CD1c-positive myeloid dendritic cell (primary cell): Measurements from ENCODE around the gene TCF4.

Experiments used
- DNase-seq: peaks from one replicate; pipeline ENCODE4 v3.0.0-alpha.2; 2016; ENCODE audit errors: extremely low spot score

The TCF4 gene

DNA sequence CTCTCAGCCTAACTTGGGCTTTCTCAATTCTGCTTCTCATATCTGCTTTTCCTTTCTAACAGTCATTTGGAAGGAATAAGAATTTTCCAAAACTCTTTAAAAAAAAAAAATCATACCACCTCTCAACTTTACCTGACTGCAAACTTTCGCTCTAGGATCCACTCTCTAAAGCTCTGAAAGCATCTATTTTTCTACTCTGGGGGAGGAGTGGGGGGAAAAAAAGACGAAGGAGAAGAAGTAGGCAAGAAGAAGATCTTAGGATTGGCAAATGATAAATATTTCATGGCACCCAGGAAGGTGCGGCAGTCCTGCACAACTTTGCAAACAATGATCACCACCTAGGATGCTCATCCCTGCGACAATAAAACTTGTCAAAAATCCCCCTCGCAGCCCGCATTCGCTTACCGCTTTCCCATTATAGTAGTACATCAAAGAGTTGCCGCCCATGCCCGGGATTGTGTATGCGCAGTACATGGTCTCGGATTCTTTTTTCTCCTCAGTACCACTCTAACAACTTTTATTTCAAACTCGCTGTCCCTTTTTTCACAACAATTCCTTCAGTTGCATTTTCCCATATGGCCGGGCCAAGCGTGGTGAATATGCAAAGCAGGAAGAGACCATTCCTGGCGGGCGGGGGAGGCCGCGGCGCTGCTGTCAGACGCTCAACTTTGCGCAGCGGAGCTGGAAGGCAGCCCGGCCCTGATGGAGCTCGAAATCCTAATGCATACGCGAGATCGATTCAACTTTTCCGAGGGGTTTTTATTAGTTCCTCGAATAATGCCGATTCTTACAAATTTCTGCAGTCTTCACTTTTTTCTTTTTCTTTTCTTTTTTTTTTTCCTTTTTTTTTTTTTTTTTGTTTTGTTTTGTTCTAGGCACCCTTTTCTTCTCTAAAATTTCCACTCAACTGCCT is 266.5 kb downstream of the TCF4 start:
- DNase-seq, result peak; percentile 83

DNA sequence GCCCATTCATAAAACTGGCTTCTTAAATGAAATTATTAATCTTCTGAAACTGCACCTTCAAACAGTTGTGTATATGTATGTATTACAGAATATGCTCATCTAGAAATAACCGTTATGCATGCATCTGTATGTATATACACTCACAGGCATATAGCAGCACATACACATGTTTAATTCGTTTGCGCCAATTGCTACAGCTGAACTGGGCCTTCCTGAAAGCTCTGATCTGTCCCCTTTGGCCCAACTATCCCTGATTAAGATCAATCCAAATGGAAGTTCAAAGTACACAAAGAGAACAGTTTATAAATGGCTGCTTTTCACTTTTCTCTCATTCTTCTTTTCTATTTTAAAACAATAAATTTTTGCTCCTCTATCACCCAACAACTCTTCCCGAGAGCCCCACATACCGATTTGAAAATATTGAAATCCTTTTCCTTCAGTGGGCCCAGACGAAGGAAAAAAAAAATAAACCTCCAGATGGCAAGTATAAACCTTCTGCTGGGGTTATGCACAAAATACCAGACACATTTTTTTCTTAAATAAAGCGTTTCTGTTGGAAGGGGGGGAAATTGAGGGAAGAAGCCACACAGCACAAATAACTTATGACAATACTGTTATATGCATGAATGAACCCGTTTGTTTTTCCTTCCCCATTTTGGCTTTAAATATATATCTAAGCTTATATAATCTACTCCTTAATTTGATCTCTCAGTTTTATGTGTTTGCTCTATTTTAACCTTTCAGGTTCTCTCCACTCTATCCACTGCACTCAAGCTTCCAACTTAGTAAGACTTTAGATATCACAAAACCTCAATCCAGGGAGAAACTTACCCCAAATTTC is 267.3 kb downstream of the TCF4 start:
- peak; percentile 18 for DNase-seq

DNA sequence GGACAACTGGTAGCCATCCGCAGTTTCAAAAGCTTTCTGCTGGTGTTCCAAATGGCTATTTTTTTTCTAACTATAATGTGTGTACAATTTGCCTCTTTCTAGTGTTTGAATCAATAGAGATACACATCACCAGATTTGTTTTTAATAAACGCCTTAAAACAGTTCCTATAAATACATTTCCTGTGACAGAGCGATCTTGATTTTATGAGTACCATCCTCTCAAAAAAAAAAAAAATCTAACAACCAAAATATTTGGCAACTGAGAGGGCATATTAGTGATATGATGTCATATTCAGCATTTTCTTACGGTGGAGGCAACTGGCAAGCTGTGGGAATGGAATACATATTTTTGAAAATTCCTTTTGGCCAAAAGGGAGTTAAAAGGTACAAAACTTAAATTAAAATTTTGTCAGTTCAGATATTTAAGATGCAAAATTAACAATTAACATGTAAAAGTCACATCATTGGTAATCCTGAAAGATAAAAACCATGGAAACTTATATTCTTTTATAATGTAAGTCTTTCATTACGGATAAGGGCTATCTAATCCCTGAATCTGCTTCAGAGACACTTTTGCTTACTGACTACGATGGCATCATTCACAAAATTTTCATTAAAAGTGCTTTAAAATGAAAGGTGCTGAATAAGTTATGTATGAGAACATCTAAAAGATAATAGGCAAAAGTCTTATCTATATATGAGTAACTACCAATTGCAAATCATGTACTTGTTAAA is 268.4 kb downstream of the TCF4 start:
- no peak for DNase-seq

DNA sequence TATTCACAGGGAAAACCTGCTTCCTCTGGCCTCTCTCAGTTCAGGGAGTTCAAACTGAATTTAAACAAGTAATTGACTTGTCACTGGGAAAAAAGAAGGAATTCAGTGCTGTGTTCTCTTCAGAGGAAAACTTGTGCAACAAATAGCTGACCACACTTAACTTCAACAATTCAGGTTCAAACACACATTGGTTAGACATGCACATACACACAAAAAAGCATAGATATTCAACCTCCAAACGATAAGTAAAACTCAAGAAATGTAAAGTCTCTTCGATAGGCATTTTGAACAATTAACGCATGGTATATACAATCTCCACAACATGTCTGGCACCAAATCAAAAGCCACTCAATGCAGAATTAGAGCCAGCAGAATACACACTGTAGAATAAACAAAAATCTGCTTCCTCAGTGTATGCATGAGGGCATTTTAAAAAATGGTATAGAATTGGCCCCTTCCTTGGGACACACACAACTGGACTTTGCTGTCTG is 269.0 kb downstream of the TCF4 start:
- DNase-seq, result no peak

DNA sequence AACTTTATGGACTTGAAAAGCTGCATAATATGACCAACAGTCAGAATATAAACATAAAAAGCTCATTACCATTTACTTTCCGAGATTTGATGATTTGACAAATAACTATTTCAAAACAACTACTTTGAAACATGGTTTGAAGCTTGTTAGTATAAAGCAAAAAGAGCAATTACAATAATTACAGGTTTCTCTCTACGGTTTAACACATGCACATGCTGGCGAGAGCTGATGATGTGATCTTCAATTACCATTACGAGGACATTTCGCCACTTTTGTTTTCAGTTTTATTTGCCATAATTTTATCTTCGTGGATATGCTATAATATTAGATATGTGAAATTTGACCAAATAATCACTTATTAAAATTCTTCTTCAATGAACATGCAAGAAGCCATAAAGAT is 270.1 kb downstream of the TCF4 start:
- DNase-seq, result no peak

DNA sequence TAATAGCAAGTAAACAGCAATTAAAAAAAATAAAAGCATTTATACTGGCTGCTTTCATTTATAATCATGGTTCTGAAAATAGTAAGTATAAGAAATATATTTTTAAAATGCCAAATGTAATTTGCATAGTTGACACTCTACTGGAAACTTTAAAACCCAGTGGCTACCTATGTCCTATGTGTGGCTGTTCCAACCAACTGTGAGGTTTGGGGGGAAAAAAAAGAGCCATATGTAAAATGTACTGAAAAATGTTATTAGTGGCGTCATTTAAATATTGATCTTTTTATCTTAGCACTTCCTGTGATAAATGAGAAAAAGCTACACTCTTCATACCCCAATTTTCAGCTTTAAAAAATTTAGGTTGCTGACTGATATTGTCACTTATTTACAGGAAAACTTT is 270.7 kb downstream of the TCF4 start:
- DNase-seq, result no peak

DNA sequence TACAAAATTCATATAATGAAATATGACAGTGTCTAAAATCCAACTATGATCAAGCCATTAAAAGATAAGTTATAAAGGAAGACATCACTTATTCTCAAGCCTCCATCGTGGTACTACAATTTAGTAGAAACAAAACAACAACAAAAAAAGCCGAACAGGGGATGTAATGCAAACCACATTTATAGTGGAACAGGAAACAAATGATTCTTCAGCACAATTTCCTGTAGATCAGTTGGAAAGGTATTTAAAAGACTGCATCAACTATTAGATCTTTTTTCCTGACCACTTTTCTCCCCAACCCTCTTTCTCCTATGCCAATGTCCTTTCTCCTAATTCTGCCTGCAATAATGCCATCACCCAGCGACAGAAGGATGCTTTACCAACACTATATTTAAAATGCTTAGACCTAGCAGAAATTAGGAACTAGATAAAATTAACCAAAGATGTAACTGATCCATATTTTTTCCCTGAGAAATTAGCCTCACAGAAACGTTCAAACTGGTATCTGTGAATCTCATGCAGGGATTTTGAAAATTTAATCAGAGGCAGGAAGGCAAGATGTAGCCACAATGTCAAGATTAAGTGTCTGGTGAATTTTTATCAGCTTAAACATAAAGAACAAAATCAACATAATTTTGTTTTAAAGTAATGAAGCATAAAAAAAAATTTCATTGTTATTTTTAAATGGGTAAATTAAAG is 271.4 kb downstream of the TCF4 start:
- DNase-seq, result no peak

DNA sequence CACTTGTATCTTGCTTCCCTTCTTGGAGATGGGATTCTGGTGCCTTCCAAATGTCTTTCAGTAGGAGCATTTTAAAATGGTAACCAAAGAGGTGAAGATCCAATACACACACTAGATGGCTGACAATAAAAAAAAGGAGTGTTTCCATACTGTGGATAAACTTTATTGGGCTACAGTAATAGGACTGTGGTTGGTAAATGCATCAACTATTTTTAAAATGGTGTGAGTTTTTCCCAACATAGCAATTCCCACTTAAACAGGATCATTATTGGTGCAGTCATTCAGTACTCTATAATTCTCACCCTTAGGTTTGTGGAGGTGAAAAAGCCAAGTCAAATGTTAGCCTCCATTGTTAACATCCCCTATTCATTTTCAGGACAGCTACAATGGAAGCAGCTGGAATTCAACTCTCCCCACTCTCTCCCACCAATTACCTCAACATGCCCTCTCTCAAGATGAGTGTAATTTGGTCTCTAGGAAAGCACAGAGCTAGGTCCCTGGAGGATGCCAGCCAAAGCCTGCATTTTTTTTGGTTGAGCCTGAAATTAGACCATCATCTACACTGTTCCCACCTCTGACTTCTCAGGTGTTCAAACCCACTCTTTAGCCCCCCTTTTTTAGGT is 273.3 kb downstream of the TCF4 start:
- DNase-seq, result no peak

DNA sequence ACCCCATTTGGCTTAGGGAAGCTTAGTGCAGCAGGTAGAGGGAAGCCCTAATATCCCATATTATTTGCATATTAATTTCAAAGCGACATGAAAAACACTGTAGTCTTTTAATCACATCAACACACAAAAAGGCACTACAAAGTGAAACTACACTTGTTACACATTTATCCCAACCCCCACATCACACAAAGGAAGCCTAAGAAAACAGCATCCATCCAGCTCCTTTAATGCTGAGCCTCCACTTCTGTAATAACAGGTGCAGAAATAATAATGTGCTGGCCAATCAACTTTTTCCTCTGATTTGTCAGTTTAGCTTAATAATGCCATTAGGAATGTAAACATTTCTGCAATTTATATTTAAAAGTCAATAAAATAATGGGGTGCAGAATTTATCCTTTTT is 274.0 kb downstream of the TCF4 start:
- no peak for DNase-seq

DNA sequence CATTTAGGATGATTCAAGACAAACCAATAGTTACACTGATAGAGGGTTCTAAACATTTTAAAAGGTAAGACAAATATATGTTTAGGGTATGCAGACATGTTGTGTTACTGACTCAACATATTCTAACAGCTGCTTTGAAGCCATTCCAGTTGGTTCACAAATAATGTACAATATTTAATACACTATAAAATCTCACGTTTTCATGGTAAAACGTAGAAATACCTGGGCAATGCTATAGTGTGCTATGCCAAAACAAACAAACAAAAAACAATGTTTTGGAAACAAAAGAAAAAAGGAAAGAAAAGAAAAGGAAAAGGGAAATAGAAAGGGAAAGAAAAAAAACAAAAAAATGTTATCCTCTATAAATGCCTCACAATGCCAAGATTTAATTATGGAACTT is 277.1 kb downstream of the TCF4 start:
- DNase-seq, result no peak

DNA sequence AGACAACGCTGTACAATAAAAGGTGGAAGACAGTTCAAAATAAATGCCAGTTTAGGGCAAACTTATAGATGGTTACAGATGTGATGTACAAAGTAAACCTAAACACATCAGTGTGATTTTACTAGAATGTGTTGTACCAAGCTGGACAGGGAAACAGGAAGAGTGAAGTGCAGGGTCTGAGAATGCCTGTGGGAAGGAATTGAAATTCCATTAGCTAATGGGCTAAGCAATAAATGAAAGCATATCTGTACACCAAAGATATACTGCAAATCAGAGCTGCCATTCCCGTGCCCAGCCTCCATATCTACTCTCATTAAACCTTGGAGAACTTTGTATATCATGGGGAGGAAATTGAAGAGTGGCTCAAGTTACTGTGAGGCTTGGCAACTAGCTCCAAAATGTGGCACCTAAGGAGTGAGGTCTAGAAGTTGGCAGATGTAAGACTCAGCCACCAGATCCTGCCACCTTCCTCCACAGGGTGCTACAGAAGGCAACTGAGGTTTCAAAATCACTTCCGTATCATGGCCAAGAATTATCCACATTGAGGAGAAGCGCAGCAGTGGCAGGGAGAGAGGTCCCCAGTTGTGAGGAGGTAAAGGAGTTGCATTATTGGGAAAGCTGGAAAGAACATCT is 277.8 kb downstream of the TCF4 start:
- no peak for DNase-seq

DNA sequence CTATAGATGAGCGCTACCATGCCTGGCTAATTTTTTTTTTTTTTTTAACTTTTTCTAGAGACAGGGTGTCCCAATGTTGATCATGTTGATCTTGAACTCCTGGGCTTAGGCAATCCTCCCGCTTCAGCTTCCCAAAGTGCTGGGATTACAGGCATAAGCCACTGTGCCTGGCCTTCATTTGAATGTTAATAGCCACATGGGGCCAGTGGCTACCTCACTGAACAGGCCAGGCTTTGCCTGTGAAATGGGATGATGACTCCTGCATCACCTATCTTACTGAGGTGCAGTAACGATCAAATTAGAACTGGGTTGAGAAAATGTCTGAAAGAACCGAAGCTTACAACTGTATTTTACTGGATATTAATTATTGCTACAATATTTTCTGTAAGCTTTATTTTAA is 278.7 kb downstream of the TCF4 start:
- DNase-seq, result no peak

DNA sequence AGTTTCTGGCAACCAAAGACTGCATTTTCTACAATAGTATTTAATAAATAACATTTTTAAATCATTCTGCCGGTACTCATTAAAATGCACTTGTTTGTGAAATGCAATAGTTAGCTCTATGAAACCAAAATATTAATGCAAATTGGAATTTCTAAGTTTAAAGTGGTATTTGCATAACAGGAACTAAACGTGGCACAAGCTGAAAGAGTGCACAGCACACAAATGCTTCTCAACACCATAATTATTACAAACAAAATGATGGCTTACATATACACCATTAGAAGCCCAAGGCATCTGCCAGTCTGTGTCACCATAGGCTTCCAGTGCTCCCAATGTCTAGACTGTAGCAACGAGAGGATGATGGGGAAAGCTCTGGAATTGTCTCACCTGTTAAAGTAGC is 280.5 kb downstream of the TCF4 start:
- no peak for DNase-seq

DNA sequence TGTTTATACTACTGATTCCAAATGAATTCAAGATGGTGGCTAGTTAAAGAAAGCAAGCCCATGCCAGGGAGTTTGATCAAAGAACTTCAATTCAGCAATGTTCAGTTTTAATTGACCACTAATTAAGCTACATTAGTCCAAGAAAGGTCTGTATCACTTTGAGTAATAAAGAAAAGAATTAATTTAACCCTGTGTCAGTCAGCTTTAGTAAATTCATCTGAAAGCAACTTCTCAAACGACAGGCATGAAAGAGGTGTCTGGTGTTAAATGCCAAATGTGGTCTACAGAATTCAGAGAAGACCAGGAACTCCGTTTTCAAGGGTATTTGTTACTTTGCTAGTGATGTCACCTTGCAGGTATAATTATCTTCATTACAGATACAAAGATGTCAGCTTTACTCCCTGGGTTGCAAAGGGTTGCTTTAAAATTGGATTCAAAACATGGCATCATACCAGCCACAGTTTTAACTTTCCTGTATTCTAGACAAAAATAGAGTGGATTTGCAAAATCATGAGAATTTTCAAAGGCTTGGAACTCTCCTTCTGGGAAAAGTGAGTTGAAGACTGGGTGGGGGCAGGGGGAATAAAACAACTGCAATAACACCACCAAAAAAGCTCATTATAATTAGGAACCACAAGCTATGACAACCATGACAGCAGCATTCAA is 281.5 kb downstream of the TCF4 start:
- DNase-seq, result no peak

DNA sequence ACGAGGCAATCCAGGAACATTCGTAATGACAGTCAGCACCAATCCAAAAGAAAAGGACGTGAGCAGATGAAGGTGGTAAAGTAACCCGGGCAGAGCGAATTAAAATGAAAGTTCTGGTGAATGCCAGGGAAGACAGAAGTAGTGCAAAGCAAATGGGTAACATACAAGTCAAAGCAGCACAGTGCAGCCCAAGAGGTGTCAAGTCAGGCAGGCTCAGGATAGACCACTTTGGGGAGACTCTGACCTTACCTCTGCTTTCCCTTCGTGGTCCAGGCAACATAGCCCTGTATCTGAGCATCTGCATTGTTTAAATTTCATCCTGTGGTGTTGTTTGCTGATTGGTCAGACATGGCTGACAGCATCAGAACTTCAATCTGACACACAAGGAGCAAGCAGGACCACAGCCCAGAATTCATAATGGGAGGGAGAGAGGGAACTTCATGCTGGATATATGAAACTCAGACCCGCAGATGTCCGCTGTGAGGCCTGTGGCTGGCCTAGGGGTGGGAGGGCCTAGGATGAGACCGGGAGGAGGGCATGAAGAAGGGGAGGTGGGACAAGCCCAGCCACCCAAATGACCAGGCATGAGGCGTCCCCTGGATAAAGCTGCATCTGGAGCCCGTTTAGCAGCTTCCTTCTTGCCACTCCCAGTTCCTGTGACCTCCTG is 285.7 kb downstream of the TCF4 start:
- no peak for DNase-seq

DNA sequence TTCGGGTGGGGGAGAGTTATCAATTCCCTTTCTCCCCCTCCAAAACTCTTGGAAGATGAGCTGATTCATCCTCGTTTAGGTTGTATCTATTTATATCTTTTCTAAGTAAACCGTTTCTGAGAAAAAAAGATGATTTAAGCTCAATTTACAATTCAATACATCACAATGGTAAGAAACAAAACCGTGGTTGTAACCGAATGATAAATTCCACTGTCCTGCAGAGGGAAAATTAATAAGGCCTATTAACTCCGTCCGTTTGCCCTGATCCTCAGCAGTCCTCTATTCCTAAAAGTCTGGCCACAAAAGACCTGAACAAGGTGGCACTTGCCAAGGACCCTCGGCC is 286.2 kb downstream of the TCF4 start:
- no peak for DNase-seq

DNA sequence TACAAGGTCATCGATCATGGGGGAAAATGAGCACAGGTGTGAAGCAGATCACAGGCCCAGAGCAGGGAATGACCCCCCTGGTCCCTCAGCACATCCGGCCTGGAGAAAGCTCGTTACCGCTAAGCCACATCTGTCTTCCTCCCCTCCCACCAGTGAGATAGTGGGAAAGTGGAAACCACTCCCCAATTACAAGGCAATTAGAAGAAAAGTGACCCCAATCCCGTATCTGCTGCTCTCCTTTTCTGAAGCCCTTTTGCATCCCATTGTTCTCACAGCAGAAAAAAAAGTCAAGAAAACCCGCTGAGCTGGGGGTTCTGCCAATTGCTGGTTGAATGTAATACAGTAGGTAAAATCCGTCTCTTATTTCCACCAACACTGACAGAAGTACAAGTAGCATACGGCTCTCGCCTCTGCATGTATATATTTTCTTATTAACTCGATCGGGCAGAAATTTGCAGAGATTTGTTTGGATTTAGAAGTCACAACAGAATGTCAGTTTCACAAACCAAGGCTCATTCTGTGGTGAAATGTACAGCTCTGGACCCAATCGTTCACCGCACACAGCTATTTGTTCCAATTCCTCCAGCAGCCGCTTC is 287.0 kb downstream of the TCF4 start:
- no peak for DNase-seq

DNA sequence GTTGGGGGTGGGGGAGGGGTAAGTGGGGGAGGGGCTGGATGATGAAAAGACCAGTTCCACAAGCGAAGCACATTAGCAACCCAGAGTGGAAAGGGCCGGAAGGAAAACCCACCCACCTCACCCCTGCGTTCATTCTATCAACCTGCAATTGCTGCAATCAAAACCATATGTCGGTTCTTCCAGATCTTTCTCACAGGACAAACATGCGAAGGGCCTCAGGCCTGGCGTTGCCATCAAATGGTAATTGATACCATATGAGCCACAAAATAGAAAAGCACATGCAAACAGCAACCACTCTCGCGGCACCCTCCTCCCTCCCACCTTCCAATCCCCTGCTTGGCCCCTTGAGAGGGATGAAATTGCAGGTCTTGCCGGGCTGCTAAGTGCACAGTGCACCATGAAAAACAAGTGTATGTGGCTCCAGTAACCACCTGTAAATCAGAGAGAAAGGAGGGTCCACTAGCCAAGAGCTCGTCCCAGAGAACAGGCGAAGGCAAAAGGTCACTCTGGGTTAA is 287.5 kb downstream of the TCF4 start:
- no peak for DNase-seq

DNA sequence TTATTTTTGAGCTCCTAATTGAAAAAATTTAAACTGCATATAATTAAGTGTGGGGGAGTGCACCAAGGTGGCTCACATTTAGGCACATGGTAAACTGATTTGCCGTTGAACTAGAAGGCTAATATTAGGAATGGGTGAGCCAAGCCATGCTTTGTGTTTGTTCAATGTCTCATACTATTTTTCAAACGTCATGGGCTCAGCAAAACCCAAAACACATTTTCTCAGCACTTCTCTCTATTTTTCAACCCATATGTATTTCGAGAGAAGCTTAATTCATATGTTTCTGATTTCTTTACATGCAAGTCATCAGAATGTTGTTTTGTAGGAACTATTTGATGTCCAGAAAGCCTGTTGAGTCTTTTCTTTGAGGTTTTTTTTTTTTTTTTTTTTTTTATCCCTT is 291.2 kb downstream of the TCF4 start:
- DNase-seq, result no peak
